Smooth muscle cell (in vitro differentiated cells): ENCODE measurements around the gene KRT222. TPM values are rescaled to one million over a fixed set of nuclear protein-coding genes. Genes with fewer than 3 reads are reported as not detected.

Experiments used
- DNase-seq: peaks from one replicate; lab custom pipeline; 2025; ENCODE audit not compliant: unreplicated experiment; lab: John Stamatoyannopoulos, UW
- H2AFZ ChIP-seq: fragments of 200-600 bp; sonication (generic); 2 replicates; pipeline ENCODE4 v1.6.0; 2016; ENCODE audit warnings: antibody characterized with exemption, low read depth, mild to moderate bottlenecking
- H3F3A ChIP-seq: fragments of 200-600 bp; sonication (generic); 2 replicates; pipeline ENCODE4 v1.6.0; 2017; ENCODE audit warnings: antibody characterized with exemption, low read depth
- H3K27ac ChIP-seq: fragments of 200-600 bp; sonication (generic); 2 replicates; pipeline ENCODE4 v1.5.1; 2016; ENCODE audit warnings: low read depth, mild to moderate bottlenecking
- H3K27me3 ChIP-seq: fragments of 200-600 bp; sonication (generic); 2 replicates; pipeline ENCODE4 v1.6.1; 2016; ENCODE audit warnings: low read depth, mild to moderate bottlenecking
- H3K36me3 ChIP-seq: fragments of 200-600 bp; sonication (generic); 2 replicates; pipeline ENCODE4 v1.5.1; 2016; ENCODE audit warnings: low read depth
- H3K4me1 ChIP-seq: fragments of 200-600 bp; sonication (generic); 2 replicates; pipeline ENCODE4 v1.5.1; 2016; ENCODE audit warnings: low read depth
- H3K4me2 ChIP-seq: fragments of 200-600 bp; sonication (generic); 2 replicates; pipeline ENCODE4 v1.6.0; 2016; ENCODE audit warnings: mild to moderate bottlenecking
- H3K4me3 ChIP-seq: fragments of 200-600 bp; sonication (generic); 2 replicates; pipeline ENCODE4 v1.5.1; 2016; ENCODE audit warnings: mild to moderate bottlenecking
- H3K79me2 ChIP-seq: fragments of 200-600 bp; sonication (generic); 2 replicates; pipeline ENCODE4 v1.6.0; 2016; ENCODE audit warnings: low read depth, mild to moderate bottlenecking
- H3K9ac ChIP-seq: fragments of 200-600 bp; sonication (generic); 2 replicates; pipeline ENCODE4 v1.6.0; 2016; ENCODE audit warnings: low read depth
- H3K9me3 ChIP-seq: fragments of 200-600 bp; sonication (generic); replicated peaks from 2 replicates; pipeline ENCODE4 v1.5.1; 2016; ENCODE audit warnings: low read depth
- H4K20me1 ChIP-seq: fragments of 200-600 bp; sonication (generic); 2 replicates; pipeline ENCODE4 v1.6.0; 2016; ENCODE audit warnings: low read depth
- WGBS: methylation state at CpG from one replicate; pipeline ENCODE4 v1.1.7; 2016; ENCODE audit warnings: low lambda C conversion rate; 5-methylcytosine and 5-hydroxymethylcytosine counted together
- polyA plus RNA-seq: library from polyadenylated mRNA; unstranded; fragments of >200 nt; fragmentation: Nextera tagmentation; extraction: Ambion mirVana; gene quantifications from 2 replicates; pipeline ENCODE4 v1.2.1, GENCODE V29; 2016
- total RNA-seq: library from RNA; depleted of rRNA; stranded (reverse); fragments of >200 nt; gene quantifications from 2 replicates; pipeline ENCODE4 v1.2.3, GENCODE V29; 2014
- TF ChIP-seq, protein P1 (sequence below): fragments of 200-600 bp; sonication (generic); IDR thresholded peaks from 2 replicates; pipeline ENCODE4 v1.5.1; 2017; ENCODE audit warnings: borderline replicate concordance, mild to moderate bottlenecking, antibody characterized with exemption; ENCODE audit not compliant: insufficient read depth, poor library complexity, severe bottlenecking

KRT222 gene
- total and polyA plus RNA-seq, 2 experiments from 2014 or later, result not detected

DNA sequence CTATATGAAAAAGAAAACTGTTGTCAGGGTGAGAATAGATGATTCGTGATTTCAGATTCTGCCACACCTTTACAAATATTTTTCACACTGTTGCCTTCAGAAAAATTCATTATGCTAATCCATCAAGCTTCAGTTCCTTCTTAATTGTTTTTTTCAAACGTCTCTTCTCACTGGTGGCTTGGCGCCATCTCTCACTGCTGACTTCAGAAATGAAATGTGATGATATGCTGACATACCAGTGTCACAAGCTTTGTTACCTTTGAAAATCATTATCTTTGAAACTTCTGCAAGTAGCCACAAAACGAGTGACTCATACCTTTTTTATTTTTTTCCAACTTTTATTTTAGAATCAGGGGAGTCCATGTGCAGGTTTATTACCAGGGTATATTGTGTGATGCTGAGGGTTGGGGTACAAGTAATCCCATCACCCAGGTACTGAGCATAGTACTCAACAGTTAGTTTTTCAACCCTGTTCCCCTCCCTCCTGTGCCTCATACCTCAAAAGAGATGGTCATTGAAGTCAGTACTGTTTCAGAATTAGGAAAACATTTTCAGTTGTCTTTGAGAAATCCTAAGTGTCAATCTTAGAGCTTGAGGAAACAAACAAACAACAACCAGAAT is 14.0 kb upstream of the KRT222 start:
- no peak overlapping the region for H2AFZ ChIP-seq
- no peaks in the 10 kb centered on the region for H3F3A ChIP-seq
- H3K4me1 ChIP-seq, result no peaks in the 10 kb centered on the region
- H3K36me3 ChIP-seq, result no peaks in the 10 kb centered on the region
- no peaks in the 10 kb centered on the region for H3K9me3 ChIP-seq
- DNase-seq, result no peak
- no peak overlapping the region for H3K9ac ChIP-seq
- H3K27ac ChIP-seq, result no peak overlapping the region
- 68% methylated on average over 4 of the region's 4 CpGs for WGBS
- H3K27me3 ChIP-seq, result peaks cover 39% of the 10 kb centered on the region
- TF ChIP-seq, protein P1, sequence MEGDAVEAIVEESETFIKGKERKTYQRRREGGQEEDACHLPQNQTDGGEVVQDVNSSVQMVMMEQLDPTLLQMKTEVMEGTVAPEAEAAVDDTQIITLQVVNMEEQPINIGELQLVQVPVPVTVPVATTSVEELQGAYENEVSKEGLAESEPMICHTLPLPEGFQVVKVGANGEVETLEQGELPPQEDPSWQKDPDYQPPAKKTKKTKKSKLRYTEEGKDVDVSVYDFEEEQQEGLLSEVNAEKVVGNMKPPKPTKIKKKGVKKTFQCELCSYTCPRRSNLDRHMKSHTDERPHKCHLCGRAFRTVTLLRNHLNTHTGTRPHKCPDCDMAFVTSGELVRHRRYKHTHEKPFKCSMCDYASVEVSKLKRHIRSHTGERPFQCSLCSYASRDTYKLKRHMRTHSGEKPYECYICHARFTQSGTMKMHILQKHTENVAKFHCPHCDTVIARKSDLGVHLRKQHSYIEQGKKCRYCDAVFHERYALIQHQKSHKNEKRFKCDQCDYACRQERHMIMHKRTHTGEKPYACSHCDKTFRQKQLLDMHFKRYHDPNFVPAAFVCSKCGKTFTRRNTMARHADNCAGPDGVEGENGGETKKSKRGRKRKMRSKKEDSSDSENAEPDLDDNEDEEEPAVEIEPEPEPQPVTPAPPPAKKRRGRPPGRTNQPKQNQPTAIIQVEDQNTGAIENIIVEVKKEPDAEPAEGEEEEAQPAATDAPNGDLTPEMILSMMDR, result no peak
- H3K4me3 ChIP-seq, result no peak overlapping the region
- no peaks in the 10 kb centered on the region for H3K79me2 ChIP-seq
- H3K4me2 ChIP-seq, result no peak overlapping the region
- H4K20me1 ChIP-seq, result no peaks in the 10 kb centered on the region

DNA sequence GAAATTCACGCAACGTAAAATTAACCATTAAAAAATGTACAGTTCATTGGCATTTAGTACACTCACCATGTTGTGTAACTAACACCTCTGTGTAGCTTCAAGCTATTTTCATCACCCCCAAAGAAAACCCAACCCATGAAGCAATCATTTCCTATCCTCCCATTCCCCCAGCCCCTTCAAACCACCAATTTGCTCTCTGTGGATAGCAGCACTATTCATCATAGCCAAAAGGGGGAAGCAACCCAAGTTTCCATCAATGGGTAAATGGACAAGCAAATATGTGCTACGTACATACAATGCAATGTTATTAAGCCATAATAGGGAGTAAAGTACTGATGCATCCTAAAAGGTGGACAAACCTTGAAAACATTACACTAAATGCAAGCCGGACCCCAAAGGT is 10.9 kb upstream of the KRT222 start:
- peaks cover 33% of the 10 kb centered on the region for H3K27me3 ChIP-seq
- no peak overlapping the region for H3K4me2 ChIP-seq
- H3K79me2 ChIP-seq, result no peaks in the 10 kb centered on the region
- no peak overlapping the region for H3K4me3 ChIP-seq
- H3F3A ChIP-seq, result no peaks in the 10 kb centered on the region
- no peaks in the 10 kb centered on the region for H4K20me1 ChIP-seq
- no peak overlapping the region for H2AFZ ChIP-seq
- H3K9me3 ChIP-seq, result no peaks in the 10 kb centered on the region
- no peak overlapping the region for H3K27ac ChIP-seq
- 97% methylated on average over 4 of the region's 4 CpGs for WGBS
- DNase-seq, result no peak
- TF ChIP-seq, protein P1, result no peak
- H3K4me1 ChIP-seq, result no peaks in the 10 kb centered on the region
- no peak overlapping the region for H3K9ac ChIP-seq
- H3K36me3 ChIP-seq, result no peaks in the 10 kb centered on the region

DNA sequence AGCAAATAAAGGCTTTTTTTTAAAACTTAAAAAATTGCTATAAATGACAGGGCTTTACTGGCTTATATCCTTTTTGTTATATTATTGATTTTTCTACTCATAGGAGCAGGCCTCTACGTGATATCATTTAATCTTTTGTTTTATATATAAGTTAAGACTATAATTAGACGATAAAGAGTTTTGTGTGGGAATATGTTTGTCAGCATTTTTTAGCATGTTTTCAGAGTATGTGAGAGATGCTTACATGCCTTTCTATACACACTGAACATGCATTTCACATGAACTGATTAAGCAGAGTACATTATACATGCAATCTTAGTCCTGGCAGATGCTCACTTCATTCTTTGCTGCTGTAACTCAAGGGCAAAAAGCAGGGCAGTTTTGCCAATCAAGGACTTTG is 7.7 kb upstream of the KRT222 start:
- no peak for DNase-seq
- Histone ChIP-seq H3K9me3 (no peaks in the 10 kb centered on the region), H4K20me1 (no peaks in the 10 kb centered on the region), H3K9ac (no peak overlapping the region), H3K4me3 (no peak overlapping the region), H3K4me2 (no peak overlapping the region), H3K79me2 (no peaks in the 10 kb centered on the region), H3K4me1 (no peaks in the 10 kb centered on the region), H3F3A (no peaks in the 10 kb centered on the region), H3K36me3 (no peaks in the 10 kb centered on the region), H3K27me3 (peaks cover 34% of the 10 kb centered on the region), H3K27ac (no peak overlapping the region), H2AFZ (no peak overlapping the region)
- WGBS, result 87% methylated on average over 2 of the region's 2 CpGs
- TF ChIP-seq, protein P1, result no peak

DNA sequence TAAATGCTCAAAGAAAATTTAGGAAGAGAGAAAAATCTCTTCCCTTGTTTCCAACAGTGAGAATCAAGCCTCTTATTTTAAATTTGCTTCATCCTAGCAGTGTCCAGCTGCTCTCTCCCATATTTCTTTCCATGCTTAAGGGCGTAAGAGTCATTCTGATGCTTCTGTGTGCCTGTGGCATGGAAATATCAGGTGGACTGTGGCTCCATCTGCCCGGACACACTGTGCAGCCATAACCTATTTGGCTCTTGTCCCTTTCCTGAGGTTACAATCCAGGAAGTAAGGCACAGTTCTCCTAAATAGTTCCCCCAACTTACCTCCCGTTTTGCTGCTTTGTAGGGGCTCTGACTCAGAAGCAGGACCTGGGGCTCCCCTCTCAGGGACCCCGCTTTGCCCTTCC is 6.3 kb upstream of the KRT222 start:
- TF ChIP-seq, protein P1, result no peak
- H3K36me3 ChIP-seq, result no peaks in the 10 kb centered on the region

More for the DNA sequence above, 6.3 kb upstream of the KRT222 start:
- no peak overlapping the region for H3K27ac ChIP-seq
- H3K9ac ChIP-seq, result no peak overlapping the region
- H4K20me1 ChIP-seq, result no peaks in the 10 kb centered on the region
- H3F3A ChIP-seq, result no peaks in the 10 kb centered on the region
- no peaks in the 10 kb centered on the region for H3K4me1 ChIP-seq
- WGBS, result 82% methylated on average over 4 of the region's 4 CpGs
- no peaks in the 10 kb centered on the region for H3K9me3 ChIP-seq
- no peak for DNase-seq
- H3K4me2 ChIP-seq, result no peak overlapping the region
- no peaks in the 10 kb centered on the region for H3K79me2 ChIP-seq
- H3K4me3 ChIP-seq, result no peak overlapping the region
- H2AFZ ChIP-seq, result no peak overlapping the region
- H3K27me3 ChIP-seq, result peaks cover 20% of the 10 kb centered on the region
